NB4 (cell line): ENCODE measurements around the gene TMEM164.

Source experiments
- CTCF ChIP-seq: IDR thresholded peaks from one replicate; pipeline ENCODE4 v1.5.1; 2012; ENCODE audit warnings: low read depth, low read length
- MAX ChIP-seq: IDR thresholded peaks from 2 replicates; pipeline ENCODE4 v1.6.1; 2011; ENCODE audit warnings: low read depth, low read length
- MYC ChIP-seq: IDR thresholded peaks from 2 replicates; pipeline ENCODE4 v1.6.1; 2011; ENCODE audit warnings: low read depth, low read length
- POLR2A ChIP-seq: IDR thresholded peaks from 2 replicates; pipeline ENCODE4 v1.6.1; 2011; ENCODE audit warnings: mild to moderate bottlenecking; ENCODE audit not compliant: insufficient read length; ENCODE audit errors: extremely low read depth

- TF ChIP-seq CTCF (no peak), MYC (no peak), POLR2A (no peak), MAX (no peak)
Observed at GRCh38 chrX:110226931-110227330, 224.0 kb downstream of the TMEM164 start.
